GM21381 (cell line): ENCODE results near the gene RPS19.

Experiments used
- ATAC-seq: cut with Tn5 transposase; IDR thresholded peaks from one replicate; pipeline ENCODE4 v1.9.1; 2021; ENCODE audit warnings: mild to moderate bottlenecking, moderate library complexity; ENCODE audit not compliant: unreplicated experiment

Gene RPS19

GRCh38 chr19:41877916-41878905 is 18.2 kb downstream of the RPS19 start:
- no peak for ATAC-seq

DNA sequence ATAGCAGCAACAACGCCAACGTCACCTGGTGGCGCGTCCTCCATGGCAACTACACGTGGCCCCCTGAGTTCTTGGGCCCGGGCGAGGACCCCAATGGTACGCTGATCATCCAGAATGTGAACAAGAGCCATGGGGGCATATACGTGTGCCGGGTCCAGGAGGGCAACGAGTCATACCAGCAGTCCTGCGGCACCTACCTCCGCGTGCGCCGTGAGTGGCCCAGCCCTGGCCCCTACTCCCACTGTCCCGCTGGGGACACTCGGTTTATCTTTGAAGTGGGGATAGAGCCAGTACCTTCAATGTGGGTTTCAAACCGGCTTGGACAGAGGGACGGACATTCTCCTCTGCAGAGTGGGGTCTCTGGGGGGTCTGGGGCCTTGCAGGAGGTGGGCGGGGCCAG is 19.0 kb downstream of the RPS19 start:
- no peak for ATAC-seq

DNA sequence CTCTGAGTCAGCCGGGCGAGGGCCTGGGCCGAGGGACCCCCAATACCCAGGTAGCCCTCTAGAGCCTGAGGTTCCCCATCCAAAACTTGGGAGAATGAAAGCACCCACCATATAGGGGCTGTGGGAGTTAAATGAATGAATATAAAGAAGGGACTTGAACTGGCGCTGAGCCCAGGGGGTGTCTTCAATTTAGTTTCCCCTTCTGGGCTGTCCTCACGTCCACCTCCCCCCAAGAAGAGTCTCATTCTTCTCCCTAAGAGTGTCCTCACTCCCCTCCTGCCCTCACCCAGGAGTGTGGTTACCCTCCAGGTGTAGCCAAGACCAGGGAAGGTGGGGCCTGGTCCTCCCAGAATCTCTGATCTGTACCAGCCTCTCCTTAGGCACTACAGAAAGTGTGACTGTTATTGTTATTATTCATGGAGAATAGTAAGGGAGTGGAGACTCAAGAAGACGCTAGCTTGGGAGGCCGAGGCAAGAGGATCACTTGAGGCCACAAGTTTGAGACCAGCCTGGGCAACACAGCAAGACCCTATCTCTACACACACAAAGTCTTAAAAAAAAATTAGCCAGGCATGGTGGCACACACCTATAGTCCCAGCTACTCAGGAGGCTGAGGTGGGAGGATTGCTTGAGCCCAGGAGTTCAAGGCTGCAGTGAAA is 19.7 kb downstream of the RPS19 start:
- no peak for ATAC-seq

GRCh38 chr19:41880329-41880708 is 20.3 kb downstream of the RPS19 start:
- ATAC-seq, result no peak

DNA sequence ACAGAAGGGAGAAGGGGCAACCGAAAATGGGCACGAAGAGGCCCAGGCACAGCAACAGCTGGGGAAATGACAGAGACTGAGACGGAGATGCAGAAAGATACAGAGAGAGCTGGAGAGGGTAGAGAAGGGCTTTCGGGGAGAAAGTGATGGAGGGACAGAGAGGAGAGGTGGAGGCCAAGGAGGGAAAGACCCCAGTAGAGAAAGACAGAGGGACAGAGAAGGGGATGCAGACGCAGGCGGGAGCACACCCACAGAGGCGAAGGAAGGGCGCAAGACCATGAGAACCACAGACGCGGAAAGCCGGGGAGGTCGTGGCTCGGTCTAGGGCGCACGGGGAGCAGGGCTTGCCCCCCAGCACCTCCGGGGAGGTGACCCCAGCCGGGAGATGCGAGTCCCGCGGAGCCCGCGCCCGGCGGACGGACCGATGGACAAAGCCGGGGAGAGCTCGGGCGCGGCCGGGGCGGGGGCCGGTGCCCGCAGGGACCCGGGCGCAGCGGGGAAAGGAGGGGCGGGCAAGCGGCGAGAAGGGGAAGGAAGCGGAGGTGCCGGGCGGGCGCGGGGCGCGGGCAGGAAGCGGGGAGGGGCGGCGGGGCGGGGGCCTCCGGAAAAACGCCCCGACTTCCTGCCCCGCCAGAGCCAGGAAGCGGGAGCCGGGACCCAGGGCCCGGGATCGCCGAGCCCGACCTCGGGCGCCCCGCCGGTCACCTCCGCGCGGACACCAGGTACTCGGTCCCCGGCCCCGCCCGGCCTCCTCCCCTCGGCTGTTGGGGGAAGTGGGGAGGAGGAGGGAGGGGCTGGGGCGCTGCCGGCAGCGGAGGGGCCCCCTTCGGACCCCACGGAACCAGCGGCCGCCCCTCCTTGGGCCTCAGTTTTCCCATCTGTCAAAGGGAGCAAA is 22.8 kb downstream of the RPS19 start, which contains the start of gene ARHGEF1:
Gene ARHGEF1 (plus strand): TSS at position 617 of the 895 bp plus-strand sequence. CDS start 4,899 bp downstream, outside the sequence.
- ATAC-seq, result no peak

DNA sequence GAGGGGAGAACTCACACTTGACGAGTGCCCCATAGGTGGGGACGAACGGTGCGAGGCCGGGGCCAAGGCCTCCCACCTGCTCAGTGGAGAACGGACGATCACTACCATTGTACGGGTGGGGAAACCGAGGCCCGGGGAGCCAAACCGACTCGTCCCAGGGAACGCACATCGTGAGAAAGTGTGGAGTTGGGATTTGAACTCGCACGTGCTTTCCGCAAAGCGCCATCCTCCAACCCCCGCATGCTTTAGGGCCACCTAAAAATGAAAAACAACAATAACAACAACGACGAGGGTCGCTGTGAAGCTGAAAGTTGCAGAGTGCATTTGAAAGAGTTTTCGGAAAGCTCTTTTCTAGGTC is 23.4 kb downstream of the RPS19 start:
- ATAC-seq, result no peak

DNA sequence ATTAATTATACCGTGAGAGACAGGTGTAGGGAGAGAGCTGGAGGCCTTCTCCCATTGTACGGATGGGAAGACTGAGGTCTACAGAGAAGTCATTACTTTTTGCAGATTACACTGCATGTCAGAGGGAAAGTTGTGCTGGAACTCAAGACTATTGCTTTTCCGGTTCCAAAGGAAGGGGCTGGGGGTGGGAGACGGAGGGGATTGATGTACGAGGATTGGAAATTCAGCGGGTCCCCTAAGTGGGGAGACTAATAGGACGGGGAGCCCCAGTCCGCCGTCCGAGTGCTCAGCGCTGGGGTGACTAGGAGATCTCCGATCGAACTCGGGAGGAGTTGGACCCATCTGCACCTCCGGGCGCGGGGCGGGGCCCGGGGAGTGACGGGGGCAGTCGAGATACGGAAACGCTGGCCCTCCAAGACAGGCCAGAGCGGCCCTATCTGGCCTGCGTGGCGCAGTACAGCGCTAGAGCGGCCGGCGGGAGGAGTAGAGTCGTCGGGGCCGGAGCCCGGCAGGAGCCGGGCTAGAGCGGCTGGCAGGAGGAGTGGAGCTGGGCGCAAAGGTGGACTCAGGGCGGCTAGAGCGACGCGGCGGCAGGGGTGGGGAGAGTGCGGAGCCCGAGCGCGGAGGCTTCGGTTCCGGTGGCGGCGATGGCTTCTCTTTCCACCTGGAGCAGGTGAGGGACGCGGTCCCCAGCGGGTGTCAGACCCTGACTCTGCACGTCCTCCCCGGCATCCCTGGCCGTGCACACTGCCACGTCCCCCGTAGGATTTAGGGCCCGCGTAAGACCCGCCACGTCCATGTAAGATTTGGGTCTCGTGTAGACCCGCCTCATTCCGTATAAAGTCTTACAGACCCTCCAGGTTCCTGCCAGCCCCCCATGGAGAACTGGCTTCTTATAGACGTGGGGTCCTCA is 24.0 kb downstream of the RPS19 start:
- peak; percentile 75 for ATAC-seq

- no peak for ATAC-seq
Measured at GRCh38 chr19:41886761-41887710, 27.0 kb downstream of the RPS19 start.

- ATAC-seq, result no peak
Measured at GRCh38 chr19:41887711-41888382, 27.8 kb downstream of the RPS19 start.

- no peak for ATAC-seq
Measured at GRCh38 chr19:41888926-41889325, 28.9 kb downstream of the RPS19 start.

DNA sequence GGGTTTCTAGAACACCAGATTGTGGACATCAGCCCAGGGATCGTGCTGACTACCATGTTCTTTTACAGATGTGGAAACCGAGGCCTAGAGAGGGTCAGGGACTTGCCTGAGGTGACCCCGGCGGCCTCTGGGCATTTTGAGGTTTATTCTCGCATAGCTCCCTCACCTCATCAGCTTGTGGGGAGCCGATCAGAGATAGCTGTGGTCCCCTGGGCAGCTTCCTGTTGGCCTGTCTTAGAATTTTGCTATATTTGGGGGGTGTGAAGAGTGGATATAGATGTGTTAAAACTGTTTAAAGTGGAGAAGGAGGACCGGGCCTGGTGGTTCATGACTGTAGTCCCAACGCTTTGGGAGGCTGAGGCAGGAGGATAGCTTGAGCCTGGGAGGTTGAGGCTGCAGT is 29.8 kb downstream of the RPS19 start:
- ATAC-seq, result no peak

GRCh38 chr19:41890936-41891335 is 30.9 kb downstream of the RPS19 start:
- ATAC-seq, result no peak

GRCh38 chr19:41892173-41892902 is 32.3 kb downstream of the RPS19 start:
- ATAC-seq, result no peak

DNA sequence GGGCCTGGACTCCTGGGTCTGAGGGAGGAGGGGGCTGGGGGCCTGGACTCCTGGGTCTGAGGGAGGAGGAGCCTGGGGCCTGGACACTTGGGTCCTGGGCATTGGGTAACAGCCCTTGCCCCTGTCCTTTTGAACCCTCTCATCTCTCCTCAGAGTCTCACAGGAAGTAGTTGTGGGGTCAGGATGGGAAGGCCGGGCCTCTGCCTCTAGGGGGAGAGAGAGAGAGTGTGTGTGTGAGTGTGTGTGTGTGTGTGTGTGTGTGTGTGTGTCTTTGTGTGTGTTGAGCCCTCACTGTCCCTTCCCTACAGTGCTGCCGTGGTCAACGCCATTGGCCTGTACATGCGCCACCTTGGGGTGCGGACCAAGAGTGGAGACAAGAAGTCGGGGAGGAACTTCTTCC is 33.8 kb downstream of the RPS19 start:
- no peak for ATAC-seq

DNA sequence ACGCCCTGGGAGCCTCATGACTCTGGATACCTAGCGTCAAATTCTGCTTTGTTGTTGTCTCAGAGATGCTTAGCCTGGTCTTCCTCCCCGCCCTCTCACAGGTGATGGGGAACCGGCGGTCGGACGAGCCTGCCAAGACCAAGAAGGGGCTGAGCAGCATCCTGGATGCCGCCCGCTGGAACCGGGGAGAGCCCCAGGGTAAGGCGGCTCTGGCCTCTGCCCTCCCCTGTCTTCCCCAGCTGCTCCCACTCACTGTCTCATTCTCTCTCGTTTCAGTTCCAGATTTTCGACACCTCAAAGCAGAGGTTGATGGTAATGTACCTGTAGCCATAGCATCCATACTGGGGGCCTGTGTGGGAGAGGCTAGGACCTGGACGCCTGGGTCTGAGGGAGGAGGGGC is 34.3 kb downstream of the RPS19 start:
- ATAC-seq, result no peak

DNA sequence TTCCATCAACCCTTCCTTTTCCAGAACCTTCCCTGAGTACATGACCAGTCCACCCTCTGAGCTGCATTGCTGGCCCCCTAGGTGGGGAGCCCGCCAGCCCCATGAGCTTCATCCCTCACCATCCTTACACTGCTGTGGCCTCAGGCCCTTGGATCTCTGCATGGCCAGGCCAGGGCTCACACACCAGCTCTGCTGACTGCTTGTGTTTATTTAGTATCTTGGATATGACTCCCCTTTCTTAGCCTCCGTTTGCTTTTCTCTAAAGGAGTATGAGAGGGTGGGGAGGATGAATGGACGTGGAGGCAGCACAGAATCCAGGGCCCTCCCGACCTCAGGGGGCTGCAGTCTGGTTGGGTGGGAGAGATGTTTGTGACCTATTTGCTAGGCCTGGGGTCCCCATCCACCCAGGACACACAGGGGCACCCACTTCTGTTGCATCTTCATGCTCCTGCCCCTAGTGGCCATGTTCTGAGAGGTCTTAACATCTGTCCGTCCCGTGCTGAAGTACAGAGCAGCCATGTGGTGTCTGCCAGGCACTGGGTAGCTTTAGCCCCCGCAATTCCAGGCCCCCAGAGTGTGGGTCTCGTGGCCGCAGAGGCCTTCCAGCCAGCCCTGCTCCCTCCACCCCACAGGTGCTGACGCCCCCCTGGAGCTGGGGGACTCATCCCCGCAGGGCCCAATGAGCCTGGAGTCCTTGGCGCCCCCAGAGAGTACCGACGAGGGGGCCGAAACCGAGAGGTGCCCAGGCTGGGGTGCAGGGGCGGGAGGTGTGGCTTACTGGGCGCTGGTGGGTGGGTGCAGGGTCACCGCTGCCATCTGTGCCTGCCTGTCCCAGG is 35.9 kb downstream of the RPS19 start:
- ATAC-seq, result no peak

DNA sequence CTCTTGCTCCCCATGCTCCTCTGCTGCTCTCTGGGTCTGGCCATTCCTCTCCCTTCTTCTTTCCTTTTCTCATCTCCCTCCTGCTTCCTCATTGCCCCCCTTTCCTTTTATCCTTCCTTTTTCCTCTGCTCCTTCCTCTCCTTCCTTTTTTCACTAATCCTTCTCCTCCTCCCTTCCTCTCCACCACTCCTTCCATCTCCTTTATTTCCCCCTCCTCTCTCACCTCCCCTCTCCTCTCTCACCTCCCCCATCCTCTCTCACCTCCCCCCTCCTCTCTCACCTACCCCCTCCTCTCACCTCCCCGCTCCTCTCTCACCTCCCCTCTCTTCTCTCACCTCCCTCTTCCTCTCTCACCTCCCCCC is 36.5 kb downstream of the RPS19 start:
- no peak for ATAC-seq
